Activated naive CD4-positive, alpha-beta T cell treated with anti-CD3 and anti-CD28 coated beads for 36 hours (primary cell): ENCODE results near the gene MITD1. TPM values are rescaled to one million over a fixed set of nuclear protein-coding genes. Genes with fewer than 3 reads are reported as not detected.
"Not testable (repeated sequence)": the region's sequence is repeated elsewhere in the genome, so short reads cannot be mapped to it uniquely, and the experiment has no call there.

Experiments used
- CTCF ChIA-PET: fragments of 350-600 bp; sonication (Branson Sonifier 250); formaldehyde crosslinking; loops from one replicate; lab custom pipeline; 2021; ENCODE audit warnings: antibody characterized with exemption; lab: Charles Lee
- DNase-seq: peaks from one replicate; pipeline ENCODE4 v3.0.0-alpha.2; 2020
- H3K27ac Mint-ChIP-seq: one replicate; pipeline ENCODE4 v1.8.0; 2021; ENCODE audit warnings: mild to moderate bottlenecking, mixed read lengths
- H3K27me3 Mint-ChIP-seq: one replicate; pipeline ENCODE4 v1.8.0; 2021; ENCODE audit warnings: low read depth, mixed read lengths
- H3K36me3 Mint-ChIP-seq: one replicate; pipeline ENCODE4 v1.8.0; 2021; ENCODE audit warnings: low read depth, mixed read lengths
- H3K4me1 Mint-ChIP-seq: one replicate; pipeline ENCODE4 v1.8.0; 2021; ENCODE audit warnings: low read depth, mixed read lengths
- H3K4me3 Mint-ChIP-seq: one replicate; pipeline ENCODE4 v1.8.0; 2021; ENCODE audit warnings: mild to moderate bottlenecking, moderate library complexity, mixed read lengths
- H3K9me3 Mint-ChIP-seq: one replicate; pipeline ENCODE4 v1.8.0; 2021; ENCODE audit warnings: mixed read lengths
- intact Hi-C: fragments of 100-400 bp; cut with micrococcal nuclease; formaldehyde crosslinking; loops from one replicate; pipeline ENCODE4 v1.15.1; 2023
- total RNA-seq, 2 experiments: library from RNA; stranded (reverse); gene quantifications; one replicate each; pipeline ENCODE4 v1.2.3, GENCODE V29; 2021

The MITD1 gene
- total RNA-seq, 2 experiments from 2014 or later = 61.4 to 64.1 TPM

DNA sequence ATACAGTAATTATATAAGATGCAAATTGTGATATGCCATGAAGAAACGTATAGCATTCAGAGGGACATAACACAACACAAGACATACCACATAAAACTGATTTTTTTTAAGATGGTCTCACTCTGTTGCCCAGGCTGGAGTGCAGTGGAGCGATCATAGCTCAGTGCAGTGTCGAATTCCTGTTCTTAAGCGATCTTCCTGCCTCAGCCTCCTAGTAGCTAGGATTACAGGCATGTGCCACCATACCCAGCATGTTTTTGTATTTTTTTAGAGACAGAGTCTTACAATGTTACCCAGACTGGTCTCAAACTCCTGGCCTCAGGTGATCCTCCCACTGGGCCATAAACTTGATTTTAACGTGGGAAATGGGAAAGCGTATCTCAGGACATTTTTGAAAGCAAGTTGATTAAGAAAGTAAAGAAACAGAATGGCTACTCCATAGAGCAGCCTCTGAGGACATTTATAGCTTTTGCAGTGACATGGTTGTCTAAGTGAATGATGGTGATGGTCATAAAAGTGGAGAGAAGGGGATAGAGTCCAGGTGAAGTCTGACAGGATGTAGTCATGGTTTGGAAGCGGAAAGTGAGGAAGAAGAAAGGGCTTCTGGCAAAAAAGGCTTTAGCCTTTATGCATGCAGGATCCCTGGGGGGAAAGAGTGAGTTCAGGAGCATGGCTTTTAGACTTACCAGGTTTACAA is 28.5 kb downstream of the MITD1 start:
- Mint-ChIP-seq H3K27ac (no peak overlapping the region), H3K36me3 (peaks cover 6% of the 10 kb centered on the region), H3K9me3 (no peaks in the 10 kb centered on the region), H3K27me3 (no peaks in the 10 kb centered on the region), H3K4me3 (no peak overlapping the region), H3K4me1 (peaks cover 30% of the 10 kb centered on the region)
- CTCF ChIA-PET = interaction anchor here (1.7 kb wide), 1 partner anchor 10 kb away, joined by 3 read pairs; the partner anchor contains the start of gene C2orf15
- DNase-seq = no peak
- intact Hi-C loops = loop anchor here (10.0 kb wide), 3 partner anchors 418 to 698 kb away; partner anchors contain the start of genes COA5, MGAT4A and UNC50

DNA sequence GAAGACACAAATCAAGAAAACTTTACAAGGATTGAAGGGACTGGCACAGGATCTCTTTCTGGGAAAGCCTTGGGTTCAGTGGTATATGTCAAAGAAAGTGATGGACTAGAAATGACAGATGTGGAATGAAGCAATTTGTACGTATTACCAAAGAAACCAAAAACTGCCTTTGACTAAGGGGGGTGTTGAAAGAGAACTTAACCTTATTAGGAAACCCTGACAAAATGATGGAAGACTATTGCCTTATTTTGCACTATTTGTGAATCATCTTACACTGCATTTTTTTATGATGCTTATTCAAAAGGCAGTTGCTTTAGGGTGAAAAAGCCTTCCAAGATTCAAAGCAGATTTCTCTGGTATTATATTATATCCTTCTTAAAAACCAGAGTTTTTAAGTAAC is 30.2 kb downstream of the MITD1 start:
- no peak overlapping the region for H3K4me3 Mint-ChIP-seq
- H3K9me3 Mint-ChIP-seq = no peaks in the 10 kb centered on the region
- intact Hi-C loops = loop anchor here (10.0 kb wide), 3 partner anchors 416 to 696 kb away; partner anchors contain the start of genes COA5, MGAT4A and UNC50
- H3K27me3 Mint-ChIP-seq = no peaks in the 10 kb centered on the region
- no peak for DNase-seq
- H3K27ac Mint-ChIP-seq = peak overlapping the region; percentile 47
- no peaks in the 10 kb centered on the region for H3K36me3 Mint-ChIP-seq
- H3K4me1 Mint-ChIP-seq = peaks cover 15% of the 10 kb centered on the region
- CTCF ChIA-PET = no interaction called here

DNA sequence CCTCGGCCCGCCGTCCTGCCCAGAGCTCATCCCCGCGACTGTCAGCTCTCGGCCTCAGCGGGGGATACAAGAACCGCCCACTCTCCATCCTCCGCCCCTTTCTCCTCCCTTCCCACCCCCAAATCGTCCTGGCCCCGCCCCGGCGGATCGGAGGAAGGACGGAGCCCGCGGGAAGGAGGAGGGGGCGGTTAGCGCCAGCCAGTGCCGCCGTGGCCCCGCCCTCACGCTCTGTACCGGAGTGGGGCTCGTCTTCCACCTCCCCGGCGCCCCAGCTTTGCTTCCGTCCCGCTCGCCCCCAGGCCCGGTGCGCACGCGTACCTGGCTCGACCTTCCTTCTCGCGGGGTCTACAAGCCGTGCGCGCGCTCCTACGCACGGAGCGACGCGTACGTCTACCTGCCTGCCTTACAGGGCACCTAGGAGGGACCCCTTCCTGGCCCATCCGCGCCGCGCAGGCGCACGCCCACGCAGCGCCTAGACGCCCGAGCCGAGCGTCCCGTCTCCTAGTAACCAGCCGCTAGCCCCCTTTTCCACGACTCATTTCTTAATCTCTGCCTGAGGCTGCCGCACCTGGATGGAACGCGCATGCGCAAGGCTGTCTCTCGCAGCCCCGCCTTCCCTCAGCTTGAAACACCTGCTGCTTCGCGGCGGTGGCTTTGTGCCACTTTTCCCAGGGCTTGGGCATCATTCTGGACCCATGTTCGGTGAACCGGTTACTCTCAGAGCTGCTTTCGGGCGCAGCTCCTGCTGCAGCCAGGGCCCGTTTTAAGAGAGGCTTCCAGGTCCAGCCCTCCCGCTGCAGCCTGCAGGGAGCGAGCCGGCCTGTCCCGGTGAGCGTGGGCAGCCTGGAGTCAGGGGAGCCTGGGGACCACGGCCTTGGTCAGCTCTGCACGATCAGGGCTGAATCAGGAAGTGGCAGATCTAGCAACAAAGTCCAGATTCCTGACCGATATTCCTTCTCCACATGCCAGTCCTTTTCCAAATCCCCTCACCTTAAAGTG is 39.4 kb downstream of the MITD1 start, which contains the start of gene C2orf15:
C2orf15 (plus strand) TSS at position 598 of the 999 bp plus-strand sequence. CDS start 8,852 bp downstream, outside the sequence.
- Mint-ChIP-seq H3K27ac (peak within 1 kb of the TSS; percentile 86), H3K27me3 (no peaks in the 10 kb centered on the region), H3K9me3 (peaks cover 9% of the 10 kb centered on the region), H3K36me3 (peaks cover 8% of the 10 kb centered on the region), H3K4me3 (peak within 1 kb of the TSS; percentile 93), H3K4me1 (peaks cover 17% of the 10 kb centered on the region)
- intact Hi-C loops = loop anchor here (1.0 to 2.0 kb wide), 6 partner anchors 13 to 349 kb away; partner anchors contain the start of genes LIPT1, MITD1, MRPL30 and REV1
- peak; percentile 96 for DNase-seq
- CTCF ChIA-PET = interaction anchor here (0.8 to 1.9 kb wide), 8 partner anchors 11 to 349 kb away, joined by 3 to 6 read pairs (median 3); partner anchors contain the start of genes LIPT1, MITD1, MRPL30 and REV1

DNA sequence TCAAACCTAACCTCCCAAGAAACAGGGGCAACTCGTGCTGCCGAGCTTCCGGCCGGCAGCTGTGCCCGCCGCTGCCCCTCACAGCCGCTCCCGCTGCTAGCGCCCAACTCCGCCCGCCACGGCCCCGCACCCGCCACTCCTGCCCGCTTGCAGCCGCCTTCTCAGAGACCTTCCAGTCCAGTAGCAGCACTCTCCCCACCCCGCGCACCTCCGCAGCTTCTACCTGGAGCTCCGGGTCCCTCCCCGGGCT is 40.1 kb downstream of the MITD1 start:
- Mint-ChIP-seq H3K36me3 (peaks cover 8% of the 10 kb centered on the region), H3K4me3 (peak overlapping the region; percentile 93), H3K4me1 (peaks cover 17% of the 10 kb centered on the region), H3K27me3 (no peaks in the 10 kb centered on the region), H3K9me3 (peaks cover 9% of the 10 kb centered on the region), H3K27ac (peak overlapping the region; percentile 67)
- intact Hi-C loops = loop anchor here (1.0 to 2.0 kb wide), 6 partner anchors 14 to 350 kb away; partner anchors contain the start of genes LIPT1, MITD1, MRPL30 and REV1
- CTCF ChIA-PET = interaction anchor here (0.7 to 1.9 kb wide), 4 partner anchors 15 to 40 kb away, joined by 3 to 6 read pairs (median 3); partner anchors contain the start of genes LIPT1, MITD1, MRPL30 and TSGA10
- no peak for DNase-seq

DNA sequence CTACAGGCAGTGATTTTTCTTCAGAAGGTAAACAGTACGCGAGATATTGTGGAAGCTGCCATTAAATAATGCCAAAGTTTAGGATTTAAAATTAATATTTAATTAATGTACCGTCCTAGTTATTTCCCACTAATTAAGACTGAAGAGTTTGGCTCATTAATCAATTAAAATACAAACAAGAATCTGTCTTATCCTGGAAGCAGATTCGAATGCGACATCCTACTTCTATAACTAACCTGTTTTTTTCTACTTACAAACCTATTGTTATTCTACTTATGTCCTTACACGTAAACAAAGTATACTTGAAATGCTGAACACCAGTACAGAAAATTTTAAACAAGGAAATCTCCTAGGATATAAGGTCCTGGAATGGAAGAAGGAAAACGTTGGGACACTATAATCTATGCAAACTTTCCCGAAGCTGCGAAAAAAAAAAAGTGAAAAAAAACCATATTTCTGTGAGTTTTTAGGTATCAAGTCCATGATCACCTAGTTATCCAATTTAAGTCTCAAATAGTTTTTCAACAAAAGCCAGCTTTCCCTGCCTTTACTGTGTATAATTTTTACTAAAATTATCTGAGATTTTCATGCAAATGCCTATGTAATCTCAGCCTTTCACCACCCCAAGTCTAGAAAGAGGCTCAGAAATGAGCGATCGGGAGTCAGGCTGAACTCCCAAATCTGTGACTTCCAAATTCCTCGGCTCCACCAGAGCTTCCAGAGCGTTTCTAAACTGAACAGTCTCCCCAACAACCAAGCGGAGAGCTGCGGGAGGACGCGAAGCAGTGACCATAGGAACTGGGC is 40.6 kb downstream of the MITD1 start:
- intact Hi-C loops = loop anchor here (2.0 kb wide), 1 partner anchor 43 kb away; no protein-coding TSS in a partner anchor
- H3K9me3 Mint-ChIP-seq = peaks cover 9% of the 10 kb centered on the region
- CTCF ChIA-PET = interaction anchor here (0.7 to 1.9 kb wide), 3 partner anchors 20 to 40 kb away, joined by 3 to 6 read pairs (median 3); partner anchors contain the start of genes MITD1 and MRPL30
- peaks cover 10% of the 10 kb centered on the region for H3K36me3 Mint-ChIP-seq
- H3K27me3 Mint-ChIP-seq = no peaks in the 10 kb centered on the region
- peaks cover 17% of the 10 kb centered on the region for H3K4me1 Mint-ChIP-seq
- no peak for DNase-seq
- peak overlapping the region; percentile 93 for H3K4me3 Mint-ChIP-seq
- H3K27ac Mint-ChIP-seq = peak overlapping the region; percentile 67

DNA sequence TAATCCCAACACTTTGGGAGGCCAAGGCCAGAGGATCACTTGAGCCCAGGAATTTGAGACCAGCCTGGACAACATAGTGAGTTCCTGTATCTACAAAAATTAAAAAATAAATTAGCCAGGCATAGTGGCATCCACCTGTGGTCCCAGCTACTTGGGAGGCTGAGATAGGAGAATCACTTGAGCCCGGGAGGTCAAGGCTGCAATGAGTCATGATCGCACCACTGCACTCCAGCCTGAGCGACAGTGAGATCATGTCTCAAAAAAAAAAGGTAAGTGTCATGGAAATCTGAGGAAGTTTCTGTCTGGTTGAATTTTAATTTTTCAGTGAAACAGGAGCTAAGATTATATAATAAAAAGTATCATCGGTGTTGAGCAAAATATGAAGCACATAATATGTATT is 41.9 kb downstream of the MITD1 start:
- intact Hi-C loops = no loop called here
- H3K36me3 Mint-ChIP-seq = peaks cover 14% of the 10 kb centered on the region
- no peak overlapping the region for H3K4me3 Mint-ChIP-seq
- H3K27me3 Mint-ChIP-seq = no peaks in the 10 kb centered on the region
- CTCF ChIA-PET = interaction anchor here (0.6 to 1.0 kb wide), 6 partner anchors 21 to 1513 kb away, joined by 3 to 5 read pairs (median 4); no protein-coding TSS in a partner anchor
- H3K9me3 Mint-ChIP-seq = peaks cover 10% of the 10 kb centered on the region
- no peak overlapping the region for H3K27ac Mint-ChIP-seq
- peaks cover 17% of the 10 kb centered on the region for H3K4me1 Mint-ChIP-seq
- DNase-seq = no peak

DNA sequence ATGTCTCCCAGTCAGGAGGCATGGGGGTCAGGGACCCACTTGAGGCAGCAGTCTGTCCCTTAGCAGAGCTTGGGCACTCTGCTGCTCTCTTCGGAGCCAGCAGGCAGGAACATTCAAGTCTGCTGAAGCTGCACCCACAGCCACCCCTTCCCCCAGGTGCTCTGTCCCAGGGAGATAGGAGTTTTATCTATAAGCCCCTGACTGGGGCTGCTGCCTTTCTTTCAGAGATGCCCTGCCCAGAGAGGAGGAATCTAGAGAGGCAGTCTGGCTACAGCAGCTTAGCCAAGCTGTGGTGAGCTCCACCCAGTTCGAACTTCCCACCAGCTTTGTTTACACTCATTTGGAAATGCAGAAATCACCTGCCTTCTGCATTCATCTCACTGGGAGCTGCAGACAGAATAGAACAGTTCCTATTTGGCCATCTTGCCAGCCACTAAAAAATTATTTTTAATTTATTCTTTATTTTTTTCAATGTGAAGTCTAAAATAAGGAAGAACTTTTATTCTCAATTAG is 45.8 kb downstream of the MITD1 start:
- Mint-ChIP-seq H3K36me3 (peaks cover 23% of the 10 kb centered on the region), H3K9me3 (peaks cover 41% of the 10 kb centered on the region)
- CTCF ChIA-PET = interaction anchor here (0.6 kb wide), 1 partner anchor 1323 kb away, joined by 3 read pairs; no protein-coding TSS in a partner anchor

DNA sequence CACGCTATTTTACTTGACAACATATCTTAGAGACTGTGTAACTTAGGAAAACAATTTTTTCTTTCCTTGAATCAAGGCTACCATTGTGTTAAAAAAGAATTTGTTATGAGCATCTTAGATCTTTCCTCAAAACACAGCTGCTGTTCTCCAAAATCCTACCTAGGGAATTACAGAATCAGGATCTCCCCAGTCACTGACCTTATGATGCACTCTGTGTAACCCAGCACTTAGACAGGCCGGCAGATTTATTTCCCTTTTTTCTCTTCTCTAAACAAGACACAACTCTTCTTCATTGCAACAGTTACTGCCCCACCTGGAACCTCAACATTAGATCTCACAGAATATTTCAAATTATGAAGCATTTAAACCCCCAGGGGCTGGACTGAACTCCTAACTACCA is 52.9 kb downstream of the MITD1 start:
- Mint-ChIP-seq H3K4me3 (no peak overlapping the region), H3K27me3 (no peaks in the 10 kb centered on the region), H3K27ac (no peak overlapping the region), H3K9me3 (peaks cover 74% of the 10 kb centered on the region), H3K4me1 (no peaks in the 10 kb centered on the region), H3K36me3 (peaks cover 50% of the 10 kb centered on the region)
- DNase-seq = no peak
- intact Hi-C loops = no loop called here
- CTCF ChIA-PET = interaction anchor here (1.5 kb wide), 1 partner anchor 24 kb away, joined by 3 read pairs; no protein-coding TSS in a partner anchor

More for the DNA sequence above, 45.8 kb downstream of the MITD1 start:
- intact Hi-C loops, H3K4me1 Mint-ChIP-seq, H3K27ac Mint-ChIP-seq, DNase-seq, H3K27me3 Mint-ChIP-seq, H3K4me3 Mint-ChIP-seq: not testable (repeated sequence)

Other genes starting within 250 kb of the MITD1 start
- gene CRACDL, start 244.8 kb downstream of the MITD1 start, total RNA-seq = under 1 TPM; 0.14 to 0.35 TPM
- gene C2orf15, start 39.4 kb downstream of the MITD1 start, total RNA-seq = 1 to 10 TPM; 1.4 to 1.6 TPM
- gene TSGA10, start 26.1 kb downstream of the MITD1 start, total RNA-seq = 1 to 10 TPM; 7.2 to 8.9 TPM
- gene LIPT1, start 26.1 kb downstream of the MITD1 start, total RNA-seq = 1 to 10 TPM; 7.0 to 8.1 TPM
- 10 to 100 TPM; 40.2 to 43.3 TPM for gene MRPL30, start 126 bp upstream of the MITD1 start, total RNA-seq
- not detected for gene LYG2, start 74.6 kb upstream of the MITD1 start, total RNA-seq
- gene LYG1, start 120.1 kb upstream of the MITD1 start, total RNA-seq = under 1 TPM; 0.32 to 0.36 TPM
- 10 to 100 TPM; 19.9 to 24.3 TPM for gene TXNDC9, start 155.3 kb upstream of the MITD1 start, total RNA-seq
- 10 to 100 TPM; 70.2 to 71.1 TPM for gene EIF5B, start 156.3 kb upstream of the MITD1 start, total RNA-seq